Endodermal cell (in vitro differentiated cells): Measurements from ENCODE around the gene AGXT. TPM values are rescaled to one million over a fixed set of nuclear protein-coding genes. Genes with fewer than 3 reads are reported as not detected.

Experiments used
- DNase-seq: peaks from one replicate; pipeline ENCODE4 v3.0.0-alpha.2; 2017
- H3K27ac ChIP-seq: 2 replicates; pipeline ENCODE4 v1.5.1; 2013; ENCODE audit warnings: mild to moderate bottlenecking, low read depth, low read length, moderate library complexity
- H3K27me3 ChIP-seq: 2 replicates; pipeline ENCODE4 v1.6.1; 2013; ENCODE audit warnings: mild to moderate bottlenecking, low read length, moderate library complexity; ENCODE audit not compliant: insufficient read depth, control insufficient read depth, poor library complexity, severe bottlenecking
- H3K36me3 ChIP-seq: 2 replicates; pipeline ENCODE4 v1.7.0; 2013; ENCODE audit warnings: mild to moderate bottlenecking, low read length, moderate library complexity; ENCODE audit not compliant: control insufficient read depth, insufficient read depth
- H3K4me1 ChIP-seq: one replicate; pipeline ENCODE4 v1.7.0; 2013; ENCODE audit warnings: low read length; ENCODE audit not compliant: control insufficient read depth, insufficient read depth
- H3K4me3 ChIP-seq: 2 replicates; pipeline ENCODE4 v1.5.1; 2013; ENCODE audit warnings: mild to moderate bottlenecking, low read length, moderate library complexity
- H3K9ac ChIP-seq: 2 replicates; pipeline ENCODE4 v1.6.1; 2013; ENCODE audit warnings: mild to moderate bottlenecking, low read length, moderate library complexity; ENCODE audit not compliant: poor library complexity, severe bottlenecking; ENCODE audit errors: extremely low read depth
- H3K9me3 ChIP-seq: 2 replicates; pipeline ENCODE4 v1.6.1; 2013; ENCODE audit warnings: mild to moderate bottlenecking, low read length, moderate library complexity; ENCODE audit not compliant: control insufficient read depth
- H3K27ac Mint-ChIP-seq: 2 replicates; pipeline ENCODE4 v1.8.0; 2020; ENCODE audit warnings: mixed read lengths
- H3K27me3 Mint-ChIP-seq: 2 replicates; pipeline ENCODE4 v1.8.0; 2021; ENCODE audit warnings: mild to moderate bottlenecking, mixed read lengths; ENCODE audit not compliant: insufficient read depth
- H3K36me3 Mint-ChIP-seq: 2 replicates; pipeline ENCODE4 v1.8.0; 2020; ENCODE audit warnings: low read depth, mixed read lengths
- H3K4me1 Mint-ChIP-seq: 2 replicates; pipeline ENCODE4 v1.8.0; 2020; ENCODE audit warnings: mixed read lengths
- H3K4me3 Mint-ChIP-seq: 2 replicates; pipeline ENCODE4 v1.8.0; 2020; ENCODE audit warnings: mild to moderate bottlenecking, moderate library complexity, mixed read lengths
- H3K9me3 Mint-ChIP-seq: 2 replicates; pipeline ENCODE4 v1.8.0; 2020; ENCODE audit warnings: mild to moderate bottlenecking, mixed read lengths
- CTCF ChIP-seq: fragments of 200-600 bp; sonication (generic); conservative IDR thresholded peaks from 2 replicates; pipeline ENCODE4 v1.5.0; 2021; ENCODE audit warnings: antibody characterized with exemption, mild to moderate bottlenecking
- WGBS, 2 experiments: methylation state at CpG; one replicate each; pipeline versions ENCODE4 v1.1.5 to v1.1.7; 2013; ENCODE audit warnings: missing lambda C conversion rate in 2 of 2, mixed read lengths in 1 of 2; ENCODE audit not compliant: insufficient coverage in 1 of 2, insufficient read length in 1 of 2; 5-methylcytosine and 5-hydroxymethylcytosine counted together
- total RNA-seq, 2 donors: library from RNA; stranded (reverse); fragmentation: NEBNext Ultra II Directional in 1 of 2; extraction: Animal tissue kit (Norgen Biotek cat#: 25700) in 1 of 2; gene quantifications; 2 replicates in 1 of 2; 3 replicates in 1 of 2; pipeline ENCODE4 v1.2.1, GENCODE V29; 2021

Gene AGXT
- total RNA-seq, 2 donors from 2014 or later = 0.31 TPM; not detected in 1

- Mint-ChIP-seq H3K4me3 (no peak overlapping the region), H3K4me1 (peaks cover 3% of the 10 kb centered on the region)
- H3K27me3 ChIP-seq = peaks cover 83% of the 10 kb centered on the region
Observed at GRCh38 chr2:240823449-240824336, 44.9 kb upstream of the AGXT start.

GRCh38 chr2:240825476-240825875 is 43.1 kb upstream of the AGXT start:
- H3K27ac ChIP-seq = no peak overlapping the region
- no peak overlapping the region for H3K27ac Mint-ChIP-seq
- H3K9me3 ChIP-seq = no peaks in the 10 kb centered on the region
- H3K4me3 ChIP-seq = no peak overlapping the region
- H3K27me3 ChIP-seq = peaks cover 99% of the 10 kb centered on the region
- DNase-seq = peak; percentile 31
- H3K4me3 Mint-ChIP-seq = no peak overlapping the region
- H3K27me3 Mint-ChIP-seq = peaks cover 96% of the 10 kb centered on the region
- peaks cover 10% of the 10 kb centered on the region for H3K9me3 Mint-ChIP-seq
- no peak overlapping the region for H3K9ac ChIP-seq
- no peaks in the 10 kb centered on the region for H3K36me3 ChIP-seq
- H3K4me1 Mint-ChIP-seq = peaks cover 3% of the 10 kb centered on the region
- no peaks in the 10 kb centered on the region for H3K36me3 Mint-ChIP-seq
- WGBS, 2 experiments = 83% methylated on average over 4 of the region's 4 CpGs; no CpG with 5 or more reads in 1 of the 2 experiments
- TF ChIP-seq CTCF = no peak
- H3K4me1 ChIP-seq = no peaks in the 10 kb centered on the region

More at GRCh38 chr2:240823449-240824336, 44.9 kb upstream of the AGXT start:
- Histone ChIP-seq H3K4me3 (no peak overlapping the region), H3K27ac (no peak overlapping the region), H3K36me3 (no peaks in the 10 kb centered on the region), H3K9ac (no peak overlapping the region), H3K9me3 (no peaks in the 10 kb centered on the region), H3K4me1 (no peaks in the 10 kb centered on the region)
- peaks cover 10% of the 10 kb centered on the region for H3K9me3 Mint-ChIP-seq
- H3K36me3 Mint-ChIP-seq = no peaks in the 10 kb centered on the region
- TF ChIP-seq CTCF = no peak
- peak; percentile 35 for DNase-seq
- 86 to 88% methylated on average over 15 of the region's 15 CpGs for WGBS, 2 experiments
- no peak overlapping the region for H3K27ac Mint-ChIP-seq
- peaks cover 81% of the 10 kb centered on the region for H3K27me3 Mint-ChIP-seq

GRCh38 chr2:240831594-240832204 is 36.9 kb upstream of the AGXT start:
- no peaks in the 10 kb centered on the region for H3K4me1 Mint-ChIP-seq
- H3K4me1 ChIP-seq = no peaks in the 10 kb centered on the region
- peak overlapping the region; percentile 46 for H3K4me3 Mint-ChIP-seq
- no peak for TF ChIP-seq CTCF
- H3K9ac ChIP-seq = no peak overlapping the region
- H3K4me3 ChIP-seq = peak overlapping the region; percentile 66
- peaks cover 68% of the 10 kb centered on the region for H3K27me3 Mint-ChIP-seq
- H3K9me3 ChIP-seq = no peaks in the 10 kb centered on the region
- no peak overlapping the region for H3K27ac Mint-ChIP-seq
- H3K27ac ChIP-seq = no peak overlapping the region
- H3K36me3 Mint-ChIP-seq = no peaks in the 10 kb centered on the region
- H3K9me3 Mint-ChIP-seq = no peaks in the 10 kb centered on the region
- H3K36me3 ChIP-seq = no peaks in the 10 kb centered on the region
- DNase-seq = peak; percentile 71
- WGBS, 2 experiments = 18 to 20% methylated on average over 16 to 27 of the region's 27 CpGs
- H3K27me3 ChIP-seq = peaks cover 62% of the 10 kb centered on the region
